Esophagus (tissue), 2 donors: ENCODE results near the gene SLC4A4. TPM values are rescaled to one million over a fixed set of nuclear protein-coding genes. Genes with fewer than 3 reads are reported as not detected.
"Not testable (repeated sequence)": the region's sequence is repeated elsewhere in the genome, so short reads cannot be mapped to it uniquely, and the experiment has no call there.

Experiments
- H3K27ac ChIP-seq, 2 donors: one replicate each; pipeline ENCODE4 v1.5.1; 2013; ENCODE audit warnings: low read depth in 2 of 2, mild to moderate bottlenecking in 2 of 2, inconsistent platforms in 1 of 2, low read length in 1 of 2, moderate library complexity in 1 of 2
- H3K27me3 ChIP-seq, 2 donors: one replicate each; pipeline ENCODE4 v1.6.1; 2013; ENCODE audit warnings: low read length in 2 of 2, control low read depth in 1 of 2, mild to moderate bottlenecking in 1 of 2; ENCODE audit not compliant: insufficient read depth in 2 of 2, control insufficient read depth in 1 of 2
- H3K36me3 ChIP-seq, 2 donors: one replicate each; pipeline ENCODE4 v1.6.1; 2013; ENCODE audit warnings: low read length in 1 of 2; ENCODE audit not compliant: control insufficient read depth in 2 of 2, insufficient read depth in 2 of 2
- H3K4me1 ChIP-seq, 2 donors: one replicate each; pipeline ENCODE4 v1.6.1; 2013; ENCODE audit warnings: low read length in 1 of 2; ENCODE audit not compliant: control insufficient read depth in 2 of 2, insufficient read depth in 2 of 2
- H3K4me3 ChIP-seq, 2 donors: one replicate each; pipeline ENCODE4 v1.5.1; 2013; ENCODE audit warnings: low read length in 2 of 2, mild to moderate bottlenecking in 2 of 2, low read depth in 1 of 2, moderate library complexity in 1 of 2
- H3K9me3 ChIP-seq, 2 donors: one replicate each; pipeline ENCODE4 v1.6.1; 2013; ENCODE audit warnings: mild to moderate bottlenecking in 2 of 2, low read depth in 1 of 2, low read length in 1 of 2, moderate library complexity in 1 of 2; ENCODE audit not compliant: control insufficient read depth in 2 of 2, insufficient read depth in 1 of 2
- WGBS, 2 donors: extraction: QIAGEN DNeasy Blood & Tissue Kit; methylation state at CpG; one replicate each; pipeline ENCODE4 v1.1.7; 2013; 5-methylcytosine and 5-hydroxymethylcytosine counted together
- polyA plus RNA-seq, 2 donors: library from polyadenylated mRNA; stranded (reverse); fragments of 200-250 nt; gene quantifications; one replicate each; pipeline ENCODE4 v1.2.3, GENCODE V29; 2013
- donor health status: healthy with polysubstance abuse.
- donor health status: Bipolar disorder and iron deficiency.

The SLC4A4 gene
- polyA plus RNA-seq, 2 donors: 0.39 to 0.75 TPM

- H3K9me3 ChIP-seq: no peaks in the 10 kb centered on the region
- no peak overlapping the region for H3K27ac ChIP-seq
- peaks cover 0 to 3% of the 10 kb centered on the region in 2 donors for H3K4me1 ChIP-seq
- H3K27me3 ChIP-seq: no peaks in the 10 kb centered on the region
- H3K4me3 ChIP-seq: no peak overlapping the region
- H3K36me3 ChIP-seq: no peaks in the 10 kb centered on the region
Observed at GRCh38 chr4:71400810-71401209, 62.0 kb downstream of the SLC4A4 start.

- Histone ChIP-seq H3K9me3 (no peaks in the 10 kb centered on the region), H3K4me1 (no peaks in the 10 kb centered on the region), H3K36me3 (no peaks in the 10 kb centered on the region), H3K27ac (no peak overlapping the region), H3K4me3 (no peak overlapping the region), H3K27me3 (no peaks in the 10 kb centered on the region)
Observed at GRCh38 chr4:71402616-71403015, 63.8 kb downstream of the SLC4A4 start.

GRCh38 chr4:71404049-71404448 lies 65.2 kb downstream of the SLC4A4 start:
- H3K36me3 ChIP-seq: no peaks in the 10 kb centered on the region
- no peak overlapping the region for H3K27ac ChIP-seq
- no peaks in the 10 kb centered on the region for H3K4me1 ChIP-seq
- H3K4me3 ChIP-seq: no peak overlapping the region
- H3K9me3 ChIP-seq: no peaks in the 10 kb centered on the region
- H3K27me3 ChIP-seq: no peaks in the 10 kb centered on the region
- 62 to 86% methylated on average over 1 of the region's 1 CpG for whole genome bisulfite sequencing, 2 donors

- no peaks in the 10 kb centered on the region for H3K27me3 ChIP-seq
- H3K27ac ChIP-seq: no peak overlapping the region
- no peaks in the 10 kb centered on the region for H3K9me3 ChIP-seq
- no peak overlapping the region for H3K4me3 ChIP-seq
- WGBS, 2 donors: 67 to 77% methylated on average over 2 of the region's 2 CpGs
- no peaks in the 10 kb centered on the region for H3K4me1 ChIP-seq
- no peaks in the 10 kb centered on the region for H3K36me3 ChIP-seq
Observed at GRCh38 chr4:71405791-71406190, 67.0 kb downstream of the SLC4A4 start.

GRCh38 chr4:71406459-71406963 lies 67.7 kb downstream of the SLC4A4 start:
- no peaks in the 10 kb centered on the region for H3K9me3 ChIP-seq
- H3K27me3 ChIP-seq: no peaks in the 10 kb centered on the region
- WGBS, 2 donors: 76% methylated on average over 1 of the region's 1 CpG

GRCh38 chr4:71408961-71409360 lies 70.1 kb downstream of the SLC4A4 start:
- H3K4me3 ChIP-seq, H3K36me3 ChIP-seq, H3K9me3 ChIP-seq, H3K27me3 ChIP-seq, H3K4me1 ChIP-seq, H3K27ac ChIP-seq: not testable (repeated sequence)

More at GRCh38 chr4:71406459-71406963, 67.7 kb downstream of the SLC4A4 start:
- no peak overlapping the region for H3K4me3 ChIP-seq
- no peaks in the 10 kb centered on the region for H3K4me1 ChIP-seq
- H3K36me3 ChIP-seq: no peaks in the 10 kb centered on the region
- H3K27ac ChIP-seq: no peak overlapping the region

- 57 to 60% methylated on average over 2 of the region's 2 CpGs for WGBS, 2 donors
- H3K4me1 ChIP-seq: no peaks in the 10 kb centered on the region
- no peaks in the 10 kb centered on the region for H3K9me3 ChIP-seq
- H3K27me3 ChIP-seq: no peaks in the 10 kb centered on the region
- H3K27ac ChIP-seq: no peak overlapping the region
- no peak overlapping the region for H3K4me3 ChIP-seq
- H3K36me3 ChIP-seq: no peaks in the 10 kb centered on the region
Observed at GRCh38 chr4:71411981-71412380, 73.2 kb downstream of the SLC4A4 start.

GRCh38 chr4:71415491-71415890 lies 76.7 kb downstream of the SLC4A4 start:
- Histone ChIP-seq H3K4me1 (no peaks in the 10 kb centered on the region), H3K27ac (no peak overlapping the region), H3K36me3 (no peaks in the 10 kb centered on the region), H3K27me3 (no peaks in the 10 kb centered on the region), H3K4me3 (no peak overlapping the region), H3K9me3 (no peaks in the 10 kb centered on the region)
- 86 to 88% methylated on average over 2 of the region's 2 CpGs for WGBS, 2 donors

GRCh38 chr4:71417150-71417549 lies 78.3 kb downstream of the SLC4A4 start:
- Histone ChIP-seq H3K27me3 (no peaks in the 10 kb centered on the region), H3K4me1 (no peaks in the 10 kb centered on the region), H3K4me3 (no peak overlapping the region), H3K36me3 (no peaks in the 10 kb centered on the region), H3K27ac (no peak overlapping the region), H3K9me3 (no peaks in the 10 kb centered on the region)

GRCh38 chr4:71426381-71427042 lies 87.7 kb downstream of the SLC4A4 start:
- Histone ChIP-seq H3K4me3 (no peak overlapping the region), H3K36me3 (no peaks in the 10 kb centered on the region), H3K27me3 (no peaks in the 10 kb centered on the region), H3K9me3 (no peaks in the 10 kb centered on the region), H3K4me1 (no peaks in the 10 kb centered on the region), H3K27ac (no peak overlapping the region)
- 91 to 93% methylated on average over 2 of the region's 2 CpGs for WGBS, 2 donors
